GM19099 (cell line): Measurements from ENCODE around the gene PRUNE2.

ENCODE experiments used
- POLR2A ChIP-seq: IDR thresholded peaks from 3 replicates; pipeline ENCODE4 v1.6.1; 2011; ENCODE audit warnings: low read depth; ENCODE audit not compliant: insufficient read length; ENCODE audit errors: extremely low read depth

Gene PRUNE2

DNA sequence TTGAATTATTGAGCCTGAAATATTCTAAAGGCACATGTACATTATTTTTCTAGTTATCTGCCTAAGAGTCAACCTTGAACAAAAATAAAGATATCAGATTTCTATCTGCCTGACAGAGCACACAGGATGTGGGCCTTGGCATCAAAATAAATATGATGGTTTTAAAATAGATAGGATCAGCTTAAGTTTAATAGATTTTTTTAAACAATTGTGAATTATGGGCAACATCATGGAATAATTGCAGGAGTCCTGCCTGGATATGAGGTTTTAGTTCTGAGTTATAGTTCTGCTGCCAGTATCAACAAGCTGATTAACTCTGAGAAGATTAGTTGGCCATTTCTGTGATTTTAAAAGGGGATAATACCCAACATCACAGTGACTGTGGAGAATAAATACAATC, 248.6 kb downstream of the PRUNE2 start:
- no peak for TF ChIP-seq POLR2A

- TF ChIP-seq POLR2A = no peak
Measured at GRCh38 chr9:76655971-76656370, 249.9 kb downstream of the PRUNE2 start.

GRCh38 chr9:76655121-76655541, 250.8 kb downstream of the PRUNE2 start:
- no peak for TF ChIP-seq POLR2A

DNA sequence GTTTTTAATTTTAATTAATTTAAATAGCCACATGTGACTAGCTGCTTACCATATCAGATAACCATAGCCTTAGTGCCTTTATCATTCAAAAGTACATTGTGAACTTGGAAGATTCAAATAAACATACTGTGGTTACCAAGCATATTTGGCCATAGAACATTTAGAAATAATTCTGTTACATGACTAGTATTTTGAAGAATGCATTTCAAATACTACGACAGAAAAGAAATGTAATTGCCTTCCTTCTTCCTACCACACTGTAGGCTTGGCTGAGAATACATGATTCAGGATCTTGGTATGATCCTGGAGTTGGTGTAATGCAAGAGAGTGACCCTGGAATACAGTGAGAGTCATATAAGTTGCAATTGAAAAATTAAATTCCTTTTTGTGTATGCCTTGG, 251.3 kb downstream of the PRUNE2 start:
- no peak for TF ChIP-seq POLR2A

DNA sequence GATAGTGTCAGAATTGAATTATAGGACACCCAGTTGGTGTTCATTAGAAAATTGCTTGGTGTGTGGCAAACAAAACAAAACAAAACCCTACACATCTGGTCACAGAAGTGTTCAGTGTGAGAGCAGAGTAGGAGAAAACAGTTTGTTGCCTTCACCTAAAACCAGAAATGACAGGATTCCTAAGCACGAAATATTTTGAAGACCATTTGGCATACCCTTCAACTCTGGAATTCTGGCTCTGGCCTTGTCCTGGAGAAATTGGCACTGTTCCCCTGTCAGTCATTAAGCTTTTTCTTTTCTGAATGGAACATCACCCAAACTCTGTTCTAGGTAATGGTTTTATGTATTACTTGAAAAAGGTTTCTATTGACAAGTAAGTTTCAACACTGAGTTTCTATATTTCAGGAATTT, 251.9 kb downstream of the PRUNE2 start:
- no peak for TF ChIP-seq POLR2A

GRCh38 chr9:76652894-76653293, 253.0 kb downstream of the PRUNE2 start:
- no peak for TF ChIP-seq POLR2A

GRCh38 chr9:76651119-76651705, 254.7 kb downstream of the PRUNE2 start:
- TF ChIP-seq POLR2A = no peak

GRCh38 chr9:76650692-76651091, 255.2 kb downstream of the PRUNE2 start:
- TF ChIP-seq POLR2A = no peak

DNA sequence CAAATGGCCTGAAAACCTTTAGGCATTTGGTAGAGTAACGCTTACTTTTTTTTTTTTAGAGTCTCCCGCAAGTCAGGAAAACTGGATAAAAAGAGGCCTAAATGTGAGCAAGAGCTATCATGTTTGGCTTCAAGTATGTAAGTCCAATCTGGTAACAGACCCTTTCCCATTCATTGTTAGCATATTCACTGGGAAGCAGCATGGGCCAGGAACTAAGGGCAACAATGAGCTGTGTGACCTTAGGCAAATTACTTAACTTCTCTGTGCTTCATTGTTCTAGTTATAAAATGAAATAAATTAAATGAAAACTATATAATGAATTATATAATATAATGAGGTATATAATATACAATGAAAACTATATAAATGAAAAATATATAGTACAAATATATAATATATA, 256.0 kb downstream of the PRUNE2 start:
- TF ChIP-seq POLR2A = no peak

- no peak for TF ChIP-seq POLR2A
Measured at GRCh38 chr9:76646249-76646648, 259.7 kb downstream of the PRUNE2 start.

DNA sequence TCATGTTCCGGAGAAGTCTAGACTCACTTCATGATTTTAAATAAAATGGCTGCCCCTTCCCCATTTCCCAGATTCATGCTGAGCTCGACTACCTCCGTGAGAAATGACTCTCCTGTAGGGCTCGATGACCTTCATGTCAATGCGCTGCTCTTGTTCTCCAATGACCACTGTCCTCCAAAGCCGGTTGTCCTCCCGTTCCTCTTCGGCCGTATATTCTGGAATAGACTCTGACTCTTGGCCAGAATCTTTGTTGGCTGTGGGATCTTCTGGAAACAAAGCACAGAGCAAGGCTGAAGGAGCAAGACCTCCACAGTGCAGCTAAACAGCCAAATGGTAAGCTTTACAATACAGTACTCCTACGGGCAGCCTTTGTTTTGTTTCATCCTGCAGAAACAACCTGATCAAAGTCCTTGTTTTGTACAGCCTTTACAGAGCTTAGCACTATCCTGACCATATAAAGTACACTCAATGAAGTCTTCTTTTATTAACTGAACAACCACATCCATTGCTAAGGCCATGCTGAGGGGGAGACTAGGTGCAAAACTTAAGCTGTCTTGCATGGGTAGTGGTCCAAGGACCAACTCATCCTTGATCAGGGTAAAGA, 261.2 kb downstream of the PRUNE2 start:
- no peak for TF ChIP-seq POLR2A

- TF ChIP-seq POLR2A = no peak
Measured at GRCh38 chr9:76644171-76644570, 261.7 kb downstream of the PRUNE2 start.

- TF ChIP-seq POLR2A = no peak
Measured at GRCh38 chr9:76643399-76644117, 262.4 kb downstream of the PRUNE2 start.

DNA sequence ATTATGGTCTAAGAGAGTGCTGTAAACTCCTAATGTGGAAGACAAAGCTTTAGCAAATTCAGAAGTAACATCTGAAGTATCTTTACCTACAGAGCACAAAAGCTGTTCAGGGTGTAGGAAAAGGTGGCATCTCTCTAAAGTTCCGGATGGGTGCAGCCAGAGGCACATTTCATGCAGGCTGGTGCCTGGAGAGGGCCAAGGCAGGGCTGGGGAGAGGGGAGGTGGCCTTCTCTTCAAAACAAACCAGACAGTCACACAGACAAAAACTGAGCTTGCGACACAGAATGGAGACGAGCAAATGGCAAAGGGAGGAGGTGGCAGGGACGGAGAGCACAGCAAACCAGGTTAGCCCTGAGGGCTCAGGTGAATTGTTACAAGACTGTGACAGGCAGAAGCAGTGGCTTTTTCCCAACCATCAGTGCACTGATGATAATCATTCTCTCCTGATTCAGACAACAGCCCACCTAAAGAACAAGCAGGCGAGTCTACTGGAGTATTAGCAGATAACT, 263.2 kb downstream of the PRUNE2 start:
- TF ChIP-seq POLR2A = no peak

- TF ChIP-seq POLR2A = no peak
Measured at GRCh38 chr9:76642074-76642473, 263.8 kb downstream of the PRUNE2 start.

GRCh38 chr9:76638001-76638400, 267.9 kb downstream of the PRUNE2 start:
- no peak for TF ChIP-seq POLR2A
